ENCODE measurements around the gene CLEC2A. TPM values are rescaled to one million over a fixed set of nuclear protein-coding genes. Genes with fewer than 3 reads are reported as not detected.

Gene CLEC2A
- total and polyA plus RNA-seq, 2 experiments from 2014 or later, result not detected

DNA sequence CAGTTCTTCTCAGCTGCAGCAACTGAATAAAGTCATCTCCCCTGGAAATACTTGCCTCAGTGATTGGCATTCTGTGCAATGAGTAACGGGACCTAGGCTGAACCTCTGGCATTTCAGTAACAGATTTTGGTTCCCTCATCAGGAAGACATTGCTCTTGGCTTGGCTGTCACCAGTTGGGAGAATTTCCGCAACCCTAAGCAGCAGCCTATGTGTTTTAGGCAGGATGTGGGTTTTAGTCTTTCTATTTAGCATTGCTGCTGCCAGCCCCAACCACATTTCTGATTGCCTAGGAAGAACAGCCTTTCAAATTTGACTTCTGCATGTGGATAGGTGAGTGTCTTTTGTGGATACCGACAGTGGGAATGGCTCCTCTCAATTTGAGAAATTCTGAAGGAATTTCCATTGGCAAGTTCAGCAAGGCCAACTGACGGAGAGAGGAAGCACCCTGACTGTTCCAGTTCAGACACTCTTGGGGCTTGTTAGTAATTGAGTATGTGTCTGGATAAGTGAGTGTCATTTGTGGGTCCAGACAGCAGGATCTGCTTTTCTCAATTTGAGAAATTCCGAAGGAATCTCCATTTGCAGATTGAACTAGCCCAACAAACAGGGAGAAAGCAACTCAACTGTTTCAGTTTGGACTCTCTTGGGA, 19.0 kb upstream of the CLEC2A start:
- DNase-seq (ENCODE audit: low read depth in 1 of 2, low spot score in 1 of 2), result no peak
- Histone ChIP-seq H3K36me3 (no peaks in the 10 kb centered on the region), H3K27ac (no peak overlapping the region)

DNA sequence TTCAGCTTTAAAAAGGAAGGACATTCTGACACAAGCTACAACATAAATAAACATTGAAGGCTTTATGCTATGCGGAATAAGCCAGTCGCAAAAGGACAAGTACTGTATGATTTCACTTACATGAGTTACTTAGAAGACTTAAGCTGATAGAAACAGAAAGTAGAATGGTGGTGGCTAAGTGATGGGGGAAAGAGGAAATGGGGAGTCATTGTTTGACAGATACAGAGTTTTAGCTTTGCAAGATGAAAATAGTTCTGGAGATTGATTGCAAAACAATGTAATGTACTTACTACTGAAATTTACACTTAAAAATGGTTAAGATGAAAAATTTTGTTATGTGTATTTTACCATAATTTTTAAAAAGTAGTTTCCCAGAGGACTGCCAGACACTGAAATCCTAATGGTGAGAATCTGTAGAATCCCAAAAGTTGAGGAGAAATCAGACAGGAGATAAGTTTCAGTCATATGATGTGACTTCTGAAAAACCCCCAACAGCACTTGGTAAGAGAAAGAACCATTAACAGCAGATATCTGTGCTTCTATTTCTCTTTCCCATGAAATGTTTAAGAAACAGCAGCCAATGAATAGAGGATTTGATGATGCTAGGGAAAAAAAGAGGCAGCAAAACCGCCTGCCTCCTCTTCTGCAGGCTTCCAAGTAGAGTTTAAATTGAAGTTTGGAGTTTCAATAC, 16.6 kb upstream of the CLEC2A start:
- DNase-seq (ENCODE audit: low read depth in 1 of 2, low spot score in 1 of 2), result no peak
- H3K27me3 ChIP-seq, result no peaks in the 10 kb centered on the region
- H3K9me3 ChIP-seq (ENCODE audit: low read depth), result no peaks in the 10 kb centered on the region
- H3K4me1 ChIP-seq (ENCODE audit: low read depth), result no peaks in the 10 kb centered on the region
- no peaks in the 10 kb centered on the region for H3K36me3 ChIP-seq
- H3K4me3 ChIP-seq, result no peak overlapping the region
- H3K27ac ChIP-seq, result no peak overlapping the region
- TF ChIP-seq, protein P1, sequence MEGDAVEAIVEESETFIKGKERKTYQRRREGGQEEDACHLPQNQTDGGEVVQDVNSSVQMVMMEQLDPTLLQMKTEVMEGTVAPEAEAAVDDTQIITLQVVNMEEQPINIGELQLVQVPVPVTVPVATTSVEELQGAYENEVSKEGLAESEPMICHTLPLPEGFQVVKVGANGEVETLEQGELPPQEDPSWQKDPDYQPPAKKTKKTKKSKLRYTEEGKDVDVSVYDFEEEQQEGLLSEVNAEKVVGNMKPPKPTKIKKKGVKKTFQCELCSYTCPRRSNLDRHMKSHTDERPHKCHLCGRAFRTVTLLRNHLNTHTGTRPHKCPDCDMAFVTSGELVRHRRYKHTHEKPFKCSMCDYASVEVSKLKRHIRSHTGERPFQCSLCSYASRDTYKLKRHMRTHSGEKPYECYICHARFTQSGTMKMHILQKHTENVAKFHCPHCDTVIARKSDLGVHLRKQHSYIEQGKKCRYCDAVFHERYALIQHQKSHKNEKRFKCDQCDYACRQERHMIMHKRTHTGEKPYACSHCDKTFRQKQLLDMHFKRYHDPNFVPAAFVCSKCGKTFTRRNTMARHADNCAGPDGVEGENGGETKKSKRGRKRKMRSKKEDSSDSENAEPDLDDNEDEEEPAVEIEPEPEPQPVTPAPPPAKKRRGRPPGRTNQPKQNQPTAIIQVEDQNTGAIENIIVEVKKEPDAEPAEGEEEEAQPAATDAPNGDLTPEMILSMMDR (IDR thresholded peaks at IDR 0.05; ENCODE audit: low read depth, low read length), result no peak

More for the DNA sequence above, 19.0 kb upstream of the CLEC2A start:
- Histone ChIP-seq H3K9me3 (ENCODE audit: low read depth) (no peaks in the 10 kb centered on the region), H3K4me3 (no peak overlapping the region), H3K27me3 (no peaks in the 10 kb centered on the region), H3K4me1 (ENCODE audit: low read depth) (no peaks in the 10 kb centered on the region)
- TF ChIP-seq, protein P1 (IDR thresholded peaks at IDR 0.05; ENCODE audit: low read depth, low read length), result no peak

DNA sequence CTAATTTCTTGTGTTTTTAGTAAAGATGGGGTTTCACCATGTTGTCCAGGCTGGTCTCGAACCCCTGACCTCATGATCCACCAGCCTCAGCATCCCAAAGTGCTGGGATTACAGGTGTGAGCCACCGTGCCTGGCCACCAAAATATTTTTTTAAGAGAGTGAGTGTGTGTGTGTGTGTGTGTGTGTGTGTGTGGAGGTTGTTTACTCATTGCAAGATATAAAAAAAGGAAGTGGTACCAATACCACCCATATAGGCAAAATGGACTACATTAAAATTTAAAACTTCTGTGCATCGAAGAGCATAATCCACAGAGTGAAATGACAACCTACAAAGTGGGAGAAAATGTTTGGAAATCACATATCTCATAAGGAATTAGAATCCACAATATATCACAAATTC, 15.5 kb upstream of the CLEC2A start:
- no peak overlapping the region for H3K4me3 ChIP-seq
- no peaks in the 10 kb centered on the region for H3K9me3 ChIP-seq (ENCODE audit: low read depth)
- H3K27ac ChIP-seq, result no peak overlapping the region
- peaks cover 10% of the 10 kb centered on the region for H3K27me3 ChIP-seq
- no peaks in the 10 kb centered on the region for H3K4me1 ChIP-seq (ENCODE audit: low read depth)
- no peak for DNase-seq (ENCODE audit: low read depth in 1 of 2, low spot score in 1 of 2)
- TF ChIP-seq, protein P1 (IDR thresholded peaks at IDR 0.05; ENCODE audit: low read depth, low read length), result no peak
- H3K36me3 ChIP-seq, result no peaks in the 10 kb centered on the region

DNA sequence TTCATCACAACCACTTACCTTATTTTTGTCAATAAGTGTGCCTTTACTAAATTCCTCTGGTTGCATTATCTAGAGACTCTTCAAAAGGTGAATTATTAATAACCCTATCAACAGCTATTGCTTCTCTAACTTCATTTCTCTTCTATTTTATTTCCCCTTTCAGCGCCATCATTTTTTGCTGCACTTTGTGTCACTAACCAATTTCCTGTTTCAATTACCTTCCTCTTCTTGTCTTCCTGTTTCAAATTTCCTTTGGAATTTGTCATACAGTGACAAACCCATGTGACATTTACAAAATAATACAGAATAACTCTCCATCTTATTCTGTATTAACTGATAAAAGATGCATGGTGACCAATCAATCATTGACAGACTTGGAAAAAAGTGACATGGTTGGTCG, 12.2 kb upstream of the CLEC2A start:
- Histone ChIP-seq H3K36me3 (no peaks in the 10 kb centered on the region), H3K4me1 (ENCODE audit: low read depth) (no peaks in the 10 kb centered on the region), H3K27ac (no peak overlapping the region), H3K4me3 (no peak overlapping the region), H3K9me3 (ENCODE audit: low read depth) (no peaks in the 10 kb centered on the region), H3K27me3 (peaks cover 12% of the 10 kb centered on the region)
- TF ChIP-seq, protein P1 (IDR thresholded peaks at IDR 0.05; ENCODE audit: low read depth, low read length), result no peak
- no peak for DNase-seq (ENCODE audit: low read depth in 1 of 2, low spot score in 1 of 2)

DNA sequence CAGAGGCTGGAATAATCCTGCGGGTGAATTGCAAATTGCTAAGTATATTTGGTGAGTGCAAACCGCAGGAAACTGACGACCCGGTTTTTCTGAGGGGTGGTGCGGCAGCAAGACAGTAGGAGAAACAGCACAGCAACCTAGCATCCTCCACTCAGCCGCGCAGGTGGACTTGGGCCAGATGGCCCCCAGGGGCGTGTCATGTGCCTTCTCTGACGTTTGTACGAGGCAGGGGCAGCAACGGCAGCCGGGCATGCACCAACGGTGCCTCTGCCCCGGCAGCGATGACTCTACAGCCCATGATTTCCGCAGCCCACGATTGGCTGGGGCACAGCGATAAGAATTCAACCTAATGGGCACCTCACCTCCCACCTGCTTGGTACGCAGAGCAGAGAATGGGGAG, 11.1 kb upstream of the CLEC2A start:
- DNase-seq (ENCODE audit: low read depth in 1 of 2, low spot score in 1 of 2), result no peak
- Histone ChIP-seq H3K36me3 (no peaks in the 10 kb centered on the region), H3K27me3 (peaks cover 12% of the 10 kb centered on the region), H3K9me3 (ENCODE audit: low read depth) (no peaks in the 10 kb centered on the region), H3K4me1 (ENCODE audit: low read depth) (no peaks in the 10 kb centered on the region), H3K27ac (no peak overlapping the region), H3K4me3 (no peak overlapping the region)
- TF ChIP-seq, protein P1 (IDR thresholded peaks at IDR 0.05; ENCODE audit: low read depth, low read length), result no peak

Data from cardiac muscle cell (in vitro differentiated cells and primary cell).